Motor neuron (in vitro differentiated cells): ENCODE measurements around the gene BCAR3. TPM values are rescaled to one million over a fixed set of nuclear protein-coding genes. Genes with fewer than 3 reads are reported as not detected.

Source experiments
- ATAC-seq, 8 experiments: fragments of 200-7000 bp; cut with Tn5 transposase; replicated peaks in 6 of 8; 2 replicates each; pipeline ENCODE4 v1.8.0; 2021; ENCODE audit warnings: mild to moderate bottlenecking in 8 of 8, moderate library complexity in 8 of 8
- H3K27ac ChIP-seq, 2 donors: fragments of 250-450 bp; sonication (Bioruptor Pico); 2 replicates each; pipeline ENCODE4 v1.9.0; 2021; ENCODE audit warnings: antibody characterized with exemption in 2 of 2, mild to moderate bottlenecking in 2 of 2, moderate library complexity in 1 of 2
- H3K4me1 ChIP-seq, 2 donors: fragments of 250-450 bp; sonication (Bioruptor Pico); replicated peaks in 1 of 2; 2 replicates each; pipeline ENCODE4 v1.6.1; 2021; ENCODE audit warnings: antibody characterized with exemption in 2 of 2, mild to moderate bottlenecking in 2 of 2, moderate library complexity in 1 of 2
- H3K4me3 ChIP-seq, 5 donors: fragments of 250-450 bp; sonication (Bioruptor Pico); 2 replicates each; pipeline ENCODE4 v1.9.0; 2021; ENCODE audit warnings: antibody characterized with exemption in 5 of 5, mild to moderate bottlenecking in 5 of 5, moderate library complexity in 4 of 5
- WGBS, 10 experiments: fragments of 450-650 bp; shearing (Covaris generic); methylation state at CpG; one replicate each; pipeline ENCODE4 v1.0.0; 2022; 5-methylcytosine and 5-hydroxymethylcytosine counted together
- in situ Hi-C, 9 experiments: fragments of 400-800 bp; cut with MboI; loops; one replicate each; pipeline ENCODE4 v1.15.0; 2021; ENCODE audit warnings: low sequenced_read_pairs in 9 of 9, low pct_unique_long_range_greater_than_20kb in 2 of 9; ENCODE audit not compliant: unreplicated experiment in 9 of 9
- total RNA-seq, 8 experiments: library from RNA; unstranded; fragments of 300-600 nt; gene quantifications; 2 replicates each; pipeline versions ENCODE4 v1.2.3 to v1.2.4, GENCODE V29; 2022

The BCAR3 gene
- total RNA-seq, 8 experiments from 2014 or later, result 7.9 to 49.4 (median 20.3) TPM

GRCh38 chr1:93599479-93599878 lies 82.2 kb downstream of the BCAR3 start:
- Histone ChIP-seq H3K4me3 (no peak overlapping the region), H3K4me1 (peaks cover 36 to 42% of the 10 kb centered on the region in 2 donors), H3K27ac (no peak overlapping the region)
- WGBS, 10 experiments, result 80 to 100% (median 98%) methylated on average over 1 to 6 of the region's 6 CpGs; no CpG with 5 or more reads in 1 of the 10 experiments
- in situ Hi-C loops, result loop anchor here in 1 of 9 experiments (25.0 kb wide), 2 partner anchors 137 to 287 kb away; no protein-coding TSS in a partner anchor
- peak in 3 of 8 experiments; percentile 8 to 22 (median 9) for ATAC-seq

GRCh38 chr1:93598861-93599439 lies 82.7 kb downstream of the BCAR3 start:
- Histone ChIP-seq H3K27ac (no peak overlapping the region), H3K4me1 (peaks cover 41 to 42% of the 10 kb centered on the region in 2 donors), H3K4me3 (no peak overlapping the region)
- in situ Hi-C loops, result loop anchor here in 1 of 9 experiments (25.0 kb wide), 2 partner anchors 137 to 287 kb away; no protein-coding TSS in a partner anchor
- ATAC-seq, result no peak
- WGBS, 10 experiments, result 64 to 97% (median 90%) methylated on average over 2 to 7 of the region's 7 CpGs; no CpG with 5 or more reads in 3 of the 10 experiments

GRCh38 chr1:93598396-93598795 lies 83.2 kb downstream of the BCAR3 start:
- in situ Hi-C loops, result loop anchor here in 1 of 9 experiments (25.0 kb wide), 2 partner anchors 136 to 286 kb away; no protein-coding TSS in a partner anchor
- H3K27ac ChIP-seq, result peak overlapping the region in 1 of 2 donors; percentile 12
- peaks cover 37 to 39% of the 10 kb centered on the region in 2 donors for H3K4me1 ChIP-seq
- WGBS, 10 experiments, result 0 to 100% (median 59%) methylated on average over 1 to 2 of the region's 2 CpGs; no CpG with 5 or more reads in 2 of the 10 experiments
- ATAC-seq, result no peak
- H3K4me3 ChIP-seq, result no peak overlapping the region

- peak overlapping the region; percentile 12 to 50 for H3K27ac ChIP-seq
- no peak overlapping the region for H3K4me3 ChIP-seq
- WGBS, 10 experiments, result 27 to 100% (median 46%) methylated on average over 1 to 4 of the region's 6 CpGs; no CpG with 5 or more reads in 6 of the 10 experiments
- peak in 5 of 8 experiments; percentile 87 to 96 (median 95) for ATAC-seq
- in situ Hi-C loops, result loop anchor here in 1 of 9 experiments (25.0 kb wide), 2 partner anchors 135 to 285 kb away; no protein-coding TSS in a partner anchor
- H3K4me1 ChIP-seq, result peaks cover 35% of the 10 kb centered on the region in 2 donors
Observed at GRCh38 chr1:93597709-93598108, 83.9 kb downstream of the BCAR3 start.

- Histone ChIP-seq H3K4me3 (no peak overlapping the region), H3K4me1 (peaks cover 39 to 42% of the 10 kb centered on the region in 2 donors), H3K27ac (no peak overlapping the region)
- WGBS, 10 experiments, result 58 to 100% (median 80%) methylated on average over 1 to 4 of the region's 4 CpGs
- in situ Hi-C loops, result loop anchor here in 1 of 9 experiments (25.0 kb wide), 2 partner anchors 134 to 284 kb away; no protein-coding TSS in a partner anchor
- ATAC-seq, result no peak
Observed at GRCh38 chr1:93596329-93597089, 85.1 kb downstream of the BCAR3 start.

- in situ Hi-C loops, result loop anchor here in 1 of 9 experiments (25.0 kb wide), 2 partner anchors 133 to 283 kb away; no protein-coding TSS in a partner anchor
- H3K4me1 ChIP-seq, result peaks cover 39 to 45% of the 10 kb centered on the region in 2 donors
- 33 to 100% (median 81%) methylated on average over 1 to 4 of the region's 4 CpGs; no CpG with 5 or more reads in 1 of the 10 experiments for WGBS, 10 experiments
Observed at GRCh38 chr1:93595743-93596142, 85.9 kb downstream of the BCAR3 start.

GRCh38 chr1:93595266-93595665 lies 86.4 kb downstream of the BCAR3 start:
- ATAC-seq, result peak in 6 of 8 experiments; percentile 25 to 67 (median 49)
- no peak overlapping the region for H3K4me3 ChIP-seq
- in situ Hi-C loops, result loop anchor here in 1 of 9 experiments (25.0 kb wide), 2 partner anchors 133 to 283 kb away; no protein-coding TSS in a partner anchor
- WGBS, 10 experiments, result 18 to 100% (median 68%) methylated on average over 1 to 2 of the region's 2 CpGs
- peaks cover 39 to 45% of the 10 kb centered on the region in 2 donors for H3K4me1 ChIP-seq
- no peak overlapping the region for H3K27ac ChIP-seq

More at GRCh38 chr1:93595743-93596142, 85.9 kb downstream of the BCAR3 start:
- Histone ChIP-seq H3K4me3 (no peak overlapping the region), H3K27ac (no peak overlapping the region)
- peak in 1 of 8 experiments; percentile 9 for ATAC-seq

- ATAC-seq, result no peak
- Histone ChIP-seq H3K4me3 (no peak overlapping the region), H3K4me1 (peaks cover 39 to 45% of the 10 kb centered on the region in 2 donors), H3K27ac (no peak overlapping the region)
- in situ Hi-C loops, result loop anchor here in 1 of 9 experiments (25.0 kb wide), 2 partner anchors 132 to 282 kb away; no protein-coding TSS in a partner anchor
- 57 to 100% (median 67%) methylated on average over 1 of the region's 1 CpG; no CpG with 5 or more reads in 7 of the 10 experiments for WGBS, 10 experiments
Observed at GRCh38 chr1:93594603-93594880, 87.1 kb downstream of the BCAR3 start.

GRCh38 chr1:93593854-93594602 lies 87.6 kb downstream of the BCAR3 start:
- Histone ChIP-seq H3K4me1 (peaks cover 39 to 45% of the 10 kb centered on the region in 2 donors), H3K4me3 (no peak overlapping the region), H3K27ac (no peak overlapping the region)
- ATAC-seq, result peak in 3 of 8 experiments; percentile 34 to 75 (median 51)
- in situ Hi-C loops, result loop anchor here in 1 of 9 experiments (25.0 kb wide), 2 partner anchors 132 to 282 kb away; no protein-coding TSS in a partner anchor
- WGBS, 10 experiments, result 30 to 80% (median 72%) methylated on average over 1 to 12 of the region's 13 CpGs; no CpG with 5 or more reads in 1 of the 10 experiments

- no peak for ATAC-seq
- peaks cover 33 to 37% of the 10 kb centered on the region in 2 donors for H3K4me1 ChIP-seq
- in situ Hi-C loops, result loop anchor here in 1 of 9 experiments (25.0 kb wide), 2 partner anchors 130 to 280 kb away; no protein-coding TSS in a partner anchor
- H3K27ac ChIP-seq, result no peak overlapping the region
- H3K4me3 ChIP-seq, result no peak overlapping the region
- WGBS, 10 experiments, result 95 to 100% (median 100%) methylated on average over 3 to 6 of the region's 6 CpGs; no CpG with 5 or more reads in 5 of the 10 experiments
Observed at GRCh38 chr1:93592551-93592949, 89.1 kb downstream of the BCAR3 start.

GRCh38 chr1:93591676-93592550 lies 89.7 kb downstream of the BCAR3 start:
- peak in 5 of 8 experiments; percentile 70 to 89 (median 76) for ATAC-seq
- Histone ChIP-seq H3K27ac (peak overlapping the region in 1 of 2 donors; percentile 8), H3K4me3 (no peak overlapping the region), H3K4me1 (peaks cover 31 to 37% of the 10 kb centered on the region in 2 donors)
- in situ Hi-C loops, result loop anchor here in 1 of 9 experiments (25.0 kb wide), 2 partner anchors 130 to 280 kb away; no protein-coding TSS in a partner anchor
- 32 to 95% (median 81%) methylated on average over 3 to 16 of the region's 17 CpGs; no CpG with 5 or more reads in 4 of the 10 experiments for WGBS, 10 experiments
